Erythroblast (primary cell): ENCODE results near the gene CDRT4.

ENCODE experiments used
- GATA1 ChIP-seq: IDR thresholded peaks from 2 replicates; pipeline ENCODE4 v1.6.1; 2011; ENCODE audit warnings: low read depth, mild to moderate bottlenecking, control low read depth, low read length, moderate library complexity
- POLR2A ChIP-seq: IDR thresholded peaks from 2 replicates; pipeline ENCODE4 v1.6.1; 2011; ENCODE audit warnings: mild to moderate bottlenecking, low read length

- TF ChIP-seq POLR2A (no peak), GATA1 (no peak)
Observed at GRCh38 chr17:15508466-15508865, 41.0 kb upstream of the CDRT4 start.
